Activated T-cell treated with anti-CD3 and anti-CD28 coated beads, Interleukin-2, amount 50 U/mL, for 48 hours (primary cell): ENCODE data around the gene GALNT9.
A peak's percentile ranks its signal among the peaks of the same experiment; 100 is the strongest.
"Not testable (repeated sequence)": the region's sequence is repeated elsewhere in the genome, so short reads cannot be mapped to it uniquely, and the experiment has no call there.

ENCODE experiments used
- DNase-seq, 2 experiments: peaks; one replicate each; pipeline ENCODE4 v3.0.0-alpha.2; 2020

GALNT9 gene

DNA sequence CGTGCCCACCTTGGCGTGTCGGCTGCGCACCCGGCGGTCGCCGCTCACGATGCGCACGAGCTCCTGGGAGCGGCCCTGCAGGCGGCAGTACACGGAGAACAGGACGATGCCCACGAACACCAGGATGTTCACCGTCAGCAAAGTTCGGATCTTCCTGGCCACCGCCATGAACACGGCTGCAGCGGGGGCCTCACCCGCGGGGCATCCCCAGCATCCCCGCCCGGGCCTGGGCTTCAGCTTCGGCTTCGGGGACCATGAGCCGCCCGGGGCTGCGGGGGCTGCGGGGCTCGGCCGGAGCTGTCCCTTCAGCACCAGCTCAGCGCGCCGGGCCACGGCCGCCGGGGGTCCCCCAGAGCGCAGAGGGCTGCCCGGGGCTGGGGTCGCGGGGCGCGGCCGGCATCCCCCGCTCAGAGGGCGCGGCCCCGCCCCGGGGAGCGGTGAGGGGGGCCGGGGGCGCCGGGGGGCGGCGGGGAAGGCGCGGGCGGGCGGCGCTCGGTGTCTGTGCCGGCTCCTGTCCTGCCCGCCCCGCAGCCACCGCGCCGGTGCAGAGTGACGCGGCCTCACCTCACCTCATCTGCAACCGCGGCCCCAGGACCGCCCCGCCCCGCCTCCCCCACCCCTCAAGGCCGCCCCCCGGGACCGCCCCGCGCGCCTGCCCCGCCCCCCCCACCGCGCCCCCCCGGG is at the start of gene GALNT9:
Gene GALNT9, minus strand, starts transcription at position 554 of the 684 bp plus-strand sequence. Its CDS starts 386 bp downstream, at position 168.
- DNase-seq = peak in 1 of 2 experiments; percentile 34

DNA sequence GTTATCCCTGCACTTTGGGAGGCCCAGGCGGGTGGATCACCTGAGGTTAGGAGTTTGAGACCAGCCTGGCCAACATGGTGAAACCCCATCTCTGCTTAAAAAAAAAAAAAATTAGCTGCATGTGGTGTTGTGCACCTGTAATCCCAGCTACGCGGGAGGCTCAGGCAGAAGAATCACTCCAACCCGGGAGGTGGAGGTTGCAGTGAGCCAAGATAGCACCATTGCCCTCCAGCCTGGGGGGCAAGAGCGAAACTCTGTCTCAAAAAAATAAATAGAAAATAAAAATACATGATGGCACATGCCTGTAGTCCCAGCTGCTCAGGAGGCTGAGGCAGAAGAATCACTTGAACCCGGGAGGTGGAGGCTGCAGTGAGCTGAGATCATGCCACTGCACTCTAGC is 49.7 kb upstream of the GALNT9 start:
- DNase-seq = not testable (repeated sequence)

DNA sequence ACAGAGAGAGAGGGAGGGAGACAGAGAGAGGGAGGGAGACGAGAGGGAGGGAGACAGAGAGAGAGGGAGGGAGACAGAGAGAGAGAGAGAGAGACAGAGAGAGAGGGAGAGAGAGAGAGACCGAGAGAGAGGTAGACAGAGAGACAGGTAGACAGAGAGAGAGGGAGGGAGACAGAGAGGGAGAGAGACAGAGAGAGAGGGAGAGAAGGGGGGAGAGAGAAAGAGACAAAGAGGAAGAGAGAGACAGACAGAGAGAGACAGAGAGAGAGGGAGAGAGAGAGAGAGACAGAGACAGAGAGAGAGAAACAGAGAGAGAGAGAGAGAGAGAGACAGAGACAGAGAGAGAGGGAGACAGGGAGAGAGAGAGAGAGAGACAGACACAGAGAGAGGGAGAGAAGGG is 47.8 kb upstream of the GALNT9 start:
- no peak for DNase-seq

DNA sequence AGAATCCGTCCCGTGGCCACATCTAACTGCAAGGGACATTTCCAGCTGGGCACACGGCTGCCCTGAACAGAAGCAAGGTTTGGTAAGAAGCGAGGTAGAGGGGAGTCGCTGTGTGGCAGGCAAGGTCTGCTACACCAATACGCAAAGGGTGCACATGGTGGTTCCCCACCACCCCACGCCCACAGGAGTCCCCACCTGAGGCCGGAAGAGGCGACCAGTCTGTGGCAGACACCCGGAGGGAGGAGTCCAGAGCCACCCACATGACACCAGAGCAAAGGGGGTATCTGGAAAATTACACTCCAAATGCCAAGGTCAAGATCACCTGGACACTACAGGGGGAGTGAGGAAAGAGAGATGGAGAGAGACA is 47.1 kb upstream of the GALNT9 start:
- DNase-seq = no peak

DNA sequence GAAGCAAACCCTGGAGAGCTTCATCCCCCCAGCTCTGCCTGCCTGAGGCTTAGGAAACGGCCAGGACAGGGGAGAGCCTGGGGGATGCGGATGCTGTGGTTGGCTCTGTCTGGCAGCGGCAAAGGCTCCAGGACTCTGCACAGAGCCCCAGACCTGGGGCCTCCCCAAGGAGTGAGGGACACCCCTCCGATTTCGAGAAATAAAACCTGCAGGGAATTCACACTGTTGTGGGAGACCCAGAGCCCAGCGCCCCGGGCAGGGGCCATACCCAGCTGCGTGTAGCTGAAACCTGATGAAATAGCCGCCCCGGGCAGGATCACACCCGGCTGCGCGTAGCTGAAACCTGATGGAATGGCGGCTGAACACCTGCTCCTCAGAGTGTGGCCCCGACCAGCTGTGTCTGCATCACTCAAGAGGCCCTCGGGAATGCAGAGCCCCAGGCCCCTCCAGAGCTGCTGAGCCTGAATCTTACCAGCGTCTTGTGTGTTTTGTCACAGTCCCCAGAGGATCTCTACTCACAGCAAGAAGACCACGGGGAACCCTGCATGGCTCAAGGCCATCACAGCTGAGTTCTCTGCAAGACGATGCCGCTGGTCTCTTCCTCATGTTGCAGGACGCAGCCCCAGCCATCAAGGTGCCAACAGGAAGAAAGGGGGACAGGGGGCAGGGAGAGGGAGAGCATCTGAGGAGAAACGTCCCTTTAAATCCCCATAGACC is 46.5 kb upstream of the GALNT9 start:
- DNase-seq = no peak

DNA sequence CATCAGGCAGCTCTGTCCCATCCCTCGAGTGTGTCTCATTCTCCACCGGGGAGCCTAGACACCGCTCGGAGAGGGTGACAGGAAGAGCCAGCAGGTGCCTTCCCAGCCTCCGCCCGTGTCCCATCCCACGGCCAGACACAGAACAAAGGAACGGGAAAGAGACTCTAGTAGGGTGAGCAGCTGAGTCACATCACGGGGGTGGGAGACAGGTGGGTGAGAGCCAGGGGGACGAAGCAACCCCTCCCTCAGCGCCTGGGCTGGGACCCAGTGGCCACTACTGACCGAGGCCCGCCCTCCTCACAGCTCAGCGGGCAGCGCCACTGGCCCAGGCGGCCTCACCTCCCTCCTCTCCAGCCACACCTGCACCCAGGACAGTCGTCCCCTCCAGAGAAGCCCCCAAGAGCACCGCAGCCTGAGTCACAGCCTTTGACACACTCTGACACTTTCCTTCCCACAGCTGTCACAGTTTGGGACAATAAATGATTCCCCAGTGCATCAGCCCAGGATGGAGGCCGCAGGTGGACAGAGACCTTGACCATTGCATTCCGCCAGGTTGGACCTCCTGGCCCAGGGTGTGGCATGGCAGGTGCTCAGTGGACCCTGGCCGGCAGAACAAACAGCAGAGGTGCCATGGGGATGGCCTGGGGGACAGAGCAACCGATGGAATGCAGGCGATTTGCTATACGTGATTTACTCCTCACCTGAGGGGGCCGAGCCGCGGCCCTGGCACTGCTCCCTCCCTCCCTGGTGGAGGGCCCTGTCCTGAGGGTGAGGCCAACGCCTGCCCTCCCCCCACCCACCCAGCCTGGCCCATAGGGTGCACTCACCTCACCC is 45.4 kb upstream of the GALNT9 start:
- DNase-seq = no peak

DNA sequence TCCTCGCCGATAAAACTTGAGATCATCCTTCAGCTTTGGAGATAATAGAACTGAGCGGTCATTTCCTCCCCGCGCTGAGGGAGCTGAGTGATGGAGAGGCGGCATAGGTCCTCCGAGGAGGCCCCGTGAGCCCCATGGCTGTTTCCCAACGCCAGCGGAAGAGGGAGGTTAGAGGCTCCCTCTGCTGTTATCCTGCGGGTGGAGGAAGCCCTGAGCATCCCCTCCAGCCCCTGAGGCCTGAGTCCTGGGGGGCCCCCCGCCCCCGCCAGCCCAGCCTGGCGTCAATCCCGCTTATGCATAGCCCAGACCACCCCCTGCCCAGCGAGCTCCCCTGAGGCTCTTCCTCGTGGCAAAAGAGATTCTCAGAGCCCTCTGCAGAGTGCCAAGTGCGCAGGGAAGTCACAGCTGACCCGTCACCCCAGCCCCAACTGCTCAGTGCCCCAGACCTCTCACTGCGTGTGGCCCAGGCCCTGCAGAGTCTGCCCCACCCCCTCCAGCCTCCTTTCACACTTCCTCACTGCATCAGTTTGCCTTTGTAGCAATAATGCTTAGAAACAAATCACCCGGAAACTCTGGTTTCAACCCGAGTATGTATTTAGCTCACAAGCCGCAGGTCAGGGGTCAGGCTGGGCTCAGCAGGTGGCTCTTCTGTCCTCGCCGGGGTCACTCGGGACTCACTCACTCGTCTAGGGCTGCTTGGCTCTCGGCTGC is 44.7 kb upstream of the GALNT9 start:
- DNase-seq = no peak

DNA sequence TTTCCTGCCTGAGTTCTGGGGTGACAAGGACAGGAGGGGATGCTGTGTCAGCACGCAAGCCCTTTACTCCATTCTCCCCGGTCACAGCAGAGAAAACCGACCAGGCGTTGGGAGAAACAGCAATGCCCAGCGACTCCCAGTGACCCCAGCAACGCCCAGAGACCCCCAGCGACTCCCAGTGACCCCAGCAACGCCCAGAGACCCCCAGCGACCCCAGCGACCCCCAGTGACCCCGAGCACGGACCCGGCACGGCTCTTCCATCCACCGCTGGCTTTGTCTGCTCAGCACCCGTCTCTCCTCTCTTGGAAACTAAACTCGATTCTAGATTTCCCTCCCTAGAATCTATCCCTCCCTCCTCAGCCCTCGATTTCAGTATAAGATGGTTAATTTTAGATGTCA is 38.5 kb upstream of the GALNT9 start:
- DNase-seq = no peak

DNA sequence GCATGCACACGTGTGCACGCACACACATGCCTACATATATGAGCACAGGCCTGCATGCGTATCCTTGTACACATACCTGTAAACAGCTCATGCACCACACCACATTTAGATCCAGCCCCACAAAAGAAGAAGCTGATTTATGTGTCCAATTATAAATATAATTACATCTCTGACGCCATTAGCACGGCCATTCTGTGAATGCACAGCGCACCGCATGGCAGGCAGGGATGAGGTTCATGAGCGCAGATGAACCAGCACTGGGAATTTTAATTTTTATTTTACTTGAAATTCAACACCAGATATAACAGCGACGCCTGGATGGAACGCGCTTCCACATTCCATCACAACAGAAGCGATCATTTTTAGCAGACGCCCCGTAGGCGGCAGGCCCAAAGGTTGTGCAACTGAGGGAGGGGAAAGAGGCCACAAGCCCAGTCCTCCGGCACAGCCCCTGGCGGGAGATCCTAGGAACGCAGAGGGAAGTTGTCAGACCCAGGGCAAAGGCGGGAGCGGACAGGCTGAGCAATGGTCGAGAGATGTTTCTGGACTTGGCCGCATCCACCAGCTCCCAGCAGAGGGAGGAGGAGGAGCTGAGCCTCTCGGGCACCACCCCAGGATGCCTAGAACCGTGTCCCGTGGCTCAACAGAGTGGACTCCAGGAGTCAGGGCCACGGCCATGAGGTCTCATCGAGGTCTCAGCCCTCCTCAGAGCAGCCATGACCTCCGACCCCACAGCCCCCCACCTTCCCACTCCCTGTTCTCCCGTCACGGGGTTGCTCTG is 37.9 kb upstream of the GALNT9 start:
- DNase-seq = no peak

DNA sequence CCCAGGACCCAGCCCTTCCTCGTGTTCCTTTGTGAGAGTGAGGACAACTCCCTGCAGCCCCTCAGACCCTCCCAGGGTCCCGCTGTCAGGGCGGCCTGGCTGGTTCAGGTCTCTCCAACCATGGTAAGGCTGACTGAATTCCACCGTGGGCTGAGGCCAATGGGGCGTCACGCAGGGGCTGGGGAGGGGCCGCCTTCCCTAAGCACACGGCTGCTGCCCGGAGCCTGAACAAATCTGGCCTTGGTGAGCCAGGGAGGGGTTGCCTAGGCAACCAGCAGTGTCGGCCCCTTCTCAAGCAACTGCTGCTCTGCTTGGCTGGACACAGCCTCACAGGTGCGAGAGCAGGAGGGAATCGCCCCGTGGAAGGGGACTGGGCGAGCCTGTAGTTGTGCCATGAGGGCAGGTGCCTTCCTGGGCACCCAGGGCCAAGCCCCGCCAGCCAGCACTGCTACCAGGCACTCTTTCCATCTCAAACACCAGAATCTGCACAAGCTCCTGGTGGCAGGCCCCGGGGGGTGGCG is 37.0 kb upstream of the GALNT9 start:
- DNase-seq = no peak

DNA sequence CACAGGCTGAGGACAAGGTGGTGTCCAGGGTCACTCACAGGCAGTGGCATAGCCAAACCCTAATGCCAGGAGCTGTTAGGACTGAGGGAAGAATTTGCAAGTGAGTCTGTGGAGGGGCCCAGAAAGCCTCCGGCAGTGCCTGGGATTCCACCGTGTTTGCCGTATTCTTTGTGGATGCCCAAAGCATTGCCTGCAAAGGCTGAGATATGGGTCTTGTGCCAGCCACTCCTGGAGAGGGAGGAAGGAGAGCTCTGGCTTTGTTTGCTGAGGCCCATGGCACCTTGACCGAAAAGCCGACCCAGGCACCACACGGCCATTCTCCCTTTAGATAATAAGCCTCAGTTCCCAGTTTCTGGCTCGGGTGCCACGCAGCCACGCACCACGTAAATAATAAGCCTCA is 35.8 kb upstream of the GALNT9 start:
- no peak for DNase-seq

DNA sequence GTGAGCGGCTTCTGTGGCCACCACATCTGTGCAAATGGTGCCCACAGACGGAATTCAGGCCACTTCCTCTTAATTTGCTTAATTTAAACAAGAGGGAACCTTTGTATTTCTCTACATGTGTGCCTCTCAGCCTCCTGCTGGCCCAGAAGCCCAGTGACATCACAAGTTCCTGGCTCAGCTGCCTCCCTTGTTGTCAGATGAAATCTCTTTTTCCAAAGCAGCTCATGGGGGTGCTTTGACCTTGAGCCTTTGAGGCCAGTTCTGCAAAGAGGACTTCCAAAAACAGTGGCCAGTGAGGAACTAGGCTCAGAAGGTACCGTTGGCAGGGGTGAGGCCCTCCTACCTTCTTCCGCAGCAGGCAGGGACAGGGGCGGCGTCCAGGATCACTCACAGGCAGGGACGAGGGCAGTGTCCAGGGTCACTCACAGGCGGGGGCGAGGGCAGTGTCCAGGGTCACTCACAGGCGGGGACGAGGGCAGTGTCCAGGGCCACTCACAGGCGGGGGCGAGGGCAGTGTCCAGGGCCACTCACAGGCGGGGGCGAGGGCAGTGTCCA is 35.0 kb upstream of the GALNT9 start:
- no peak for DNase-seq

DNA sequence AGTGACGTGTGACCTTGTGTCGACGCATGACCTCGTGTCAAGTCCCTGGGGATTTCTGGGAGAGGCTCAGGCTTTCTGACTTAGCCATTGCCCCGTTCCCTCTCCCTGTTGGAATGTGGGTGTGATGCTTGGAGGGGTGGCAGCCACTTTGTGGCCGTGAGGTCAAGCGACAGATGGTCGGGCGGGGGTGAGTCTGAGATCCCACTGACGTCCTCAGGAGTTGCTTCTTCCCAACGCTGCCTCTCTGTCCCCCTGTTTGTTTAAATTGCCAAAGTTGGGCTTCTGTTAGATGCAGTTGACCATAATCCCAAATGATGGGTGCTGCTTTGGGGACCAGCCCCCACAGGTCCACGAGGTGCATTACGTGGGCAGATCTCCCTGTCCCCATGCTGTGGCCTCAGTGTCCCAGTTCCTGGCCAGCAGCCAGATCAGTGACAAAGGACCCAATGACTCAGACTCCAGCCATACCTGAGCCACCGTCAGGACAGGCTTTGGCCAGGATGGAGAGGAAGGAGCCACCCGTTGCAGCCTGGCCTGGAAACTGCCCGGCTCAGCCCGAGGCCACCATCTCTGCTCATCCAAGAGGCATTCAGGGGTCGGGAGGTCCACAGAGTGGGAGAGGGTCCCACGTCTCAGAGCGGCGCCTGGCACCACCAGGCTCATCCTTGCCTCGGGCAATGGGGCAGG is 34.4 kb upstream of the GALNT9 start:
- DNase-seq = no peak

DNA sequence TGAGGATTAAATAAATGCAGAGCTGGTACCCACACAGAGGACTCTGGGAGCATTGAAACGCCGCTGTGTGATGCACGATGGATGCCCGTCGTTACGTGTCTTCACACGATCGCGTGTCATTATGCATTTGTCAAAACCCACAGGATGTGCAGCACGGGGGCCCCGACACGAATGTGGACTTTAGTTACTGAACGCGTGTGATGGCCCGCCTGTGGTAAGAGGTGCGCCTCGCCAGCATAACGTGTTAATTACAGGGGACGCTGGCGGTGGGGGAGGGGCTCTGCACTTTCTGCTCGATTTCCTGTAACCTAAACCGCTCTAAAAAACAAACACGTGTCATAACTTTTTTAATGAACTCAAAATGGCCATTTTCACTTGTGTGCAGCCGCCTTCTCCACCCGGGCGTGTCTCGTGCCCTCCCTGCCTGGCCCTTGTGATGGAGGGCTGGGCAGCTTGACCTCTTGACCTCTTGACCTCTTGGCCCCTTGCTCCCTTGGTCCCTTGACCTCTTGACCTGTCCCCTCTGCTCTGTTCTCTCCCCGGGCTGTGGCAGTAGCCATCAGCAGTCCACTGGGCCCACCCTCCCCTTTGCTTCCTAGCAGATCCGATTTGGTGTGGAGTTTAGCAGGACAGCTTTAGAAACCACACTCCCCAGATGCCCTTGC is 33.7 kb upstream of the GALNT9 start:
- no peak for DNase-seq

DNA sequence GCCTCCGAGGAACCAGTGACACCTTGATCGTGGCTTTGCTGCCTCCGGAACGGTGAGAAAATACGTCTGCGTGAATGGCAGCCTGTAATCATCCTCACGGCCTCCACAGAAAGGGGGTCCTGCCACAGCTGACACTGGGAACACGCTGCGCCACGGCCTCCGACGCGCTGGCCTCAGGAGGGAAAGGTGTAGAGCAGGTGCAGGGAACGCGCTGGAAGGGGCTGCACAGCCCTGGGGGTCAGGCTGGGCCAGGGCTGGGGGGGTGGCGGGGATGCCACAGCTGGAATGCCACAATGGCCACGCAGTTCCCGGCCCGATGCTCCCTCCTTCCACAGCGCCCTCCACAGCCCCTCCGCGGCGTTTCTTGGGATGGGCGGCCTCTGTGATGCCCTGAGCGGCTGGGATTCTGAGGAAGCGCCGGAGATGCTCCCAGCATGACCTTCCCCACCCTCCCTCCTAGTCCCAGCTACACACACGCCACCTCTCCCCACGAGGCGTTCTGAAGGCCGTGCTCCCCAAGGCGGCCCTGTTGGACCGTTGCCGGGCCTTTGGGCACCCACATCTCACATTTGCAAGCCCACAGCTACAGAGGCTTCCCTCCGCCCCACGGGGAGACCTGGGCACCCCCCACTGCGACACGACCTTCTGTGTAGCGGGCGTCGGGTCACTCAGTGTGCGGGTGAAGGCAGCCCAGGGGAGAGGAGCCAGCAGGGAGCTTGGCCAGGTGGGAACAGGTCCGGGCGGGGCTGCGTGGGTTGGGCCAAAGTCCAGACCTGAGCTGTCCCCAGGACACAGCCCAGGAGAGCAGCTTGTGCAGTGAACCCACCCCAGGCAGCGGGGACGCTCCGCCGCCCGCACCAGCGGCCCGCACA is 31.8 kb upstream of the GALNT9 start:
- no peak for DNase-seq

DNA sequence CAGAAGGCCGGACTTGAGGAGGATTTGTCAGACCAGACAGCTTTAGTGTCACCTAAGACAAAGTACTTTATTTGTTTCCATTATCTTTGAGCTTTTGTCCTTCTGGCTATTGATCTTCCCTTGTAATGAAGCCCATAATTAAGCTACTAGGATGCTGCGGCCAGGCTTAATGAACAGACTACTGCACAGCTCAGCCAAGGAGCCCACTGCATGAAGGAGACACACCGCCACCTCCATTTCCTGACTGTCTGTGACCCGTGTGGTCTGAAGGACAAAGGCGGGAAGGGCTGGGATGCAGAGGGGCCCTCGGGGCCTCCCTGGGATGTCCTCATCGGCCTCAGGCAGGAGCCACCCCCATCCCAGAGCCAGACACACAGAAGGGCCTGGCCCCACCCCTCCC is 31.0 kb upstream of the GALNT9 start:
- DNase-seq = no peak

DNA sequence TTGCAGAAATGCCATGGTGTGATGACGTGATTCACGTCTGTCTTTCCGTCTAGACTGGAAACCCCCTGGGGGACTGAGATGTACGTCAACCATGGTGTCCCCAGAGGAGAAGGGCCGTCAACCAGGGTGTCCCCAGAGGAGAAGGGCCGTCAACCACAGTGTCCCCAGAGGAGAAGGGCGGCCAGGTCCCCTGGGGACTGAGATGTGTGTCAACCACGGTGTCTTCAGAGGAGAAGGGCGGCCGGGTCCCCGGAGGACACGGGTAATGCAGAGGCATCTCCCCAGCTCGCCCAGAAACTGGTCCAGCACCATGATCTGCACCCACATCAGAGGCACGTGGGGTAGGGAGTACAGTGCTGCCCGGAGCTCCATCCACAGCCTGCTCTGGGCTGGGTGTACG is 30.6 kb upstream of the GALNT9 start:
- DNase-seq = no peak

DNA sequence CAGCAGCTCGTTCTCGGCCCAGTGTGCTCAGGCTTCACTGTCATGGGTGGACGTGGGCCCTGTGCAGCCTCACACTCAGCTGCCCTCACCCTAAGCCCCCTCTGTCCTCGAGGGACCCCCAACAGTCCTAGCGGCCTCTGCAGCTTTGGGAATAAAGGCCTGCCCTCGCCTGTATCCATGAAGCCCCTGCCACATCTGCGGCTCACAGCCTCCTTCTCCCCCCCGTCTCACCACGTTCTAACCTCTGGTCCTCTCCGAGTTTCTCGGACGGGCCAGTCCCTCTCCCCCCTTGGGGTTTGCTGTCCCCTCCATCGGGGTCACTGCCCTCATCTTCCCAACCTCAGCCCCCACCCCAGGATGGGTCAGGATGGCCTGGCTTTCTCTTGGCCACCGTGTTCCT is 30.2 kb upstream of the GALNT9 start:
- no peak for DNase-seq
